Mucosa of descending colon (tissue), 3 donors: ENCODE results near the gene TNFRSF25. TPM values are rescaled to one million over a fixed set of nuclear protein-coding genes. Genes with fewer than 3 reads are reported as not detected.

Experiments used
- ATAC-seq: fragments of 200-7000 bp; cut with Tn5 transposase; one replicate; pipeline ENCODE4 v1.9.1; 2020; ENCODE audit warnings: mild to moderate bottlenecking, moderate library complexity
- DNase-seq, 3 donors: peaks; one replicate each; pipeline ENCODE4 v3.0.0-alpha.2; 2020
- H3K36me3 ChIP-seq: fragments of 200-600 bp; one replicate; pipeline ENCODE4 v1.8.0; 2021; ENCODE audit warnings: low read depth, mild to moderate bottlenecking
- H3K4me1 ChIP-seq: fragments of 200-600 bp; one replicate; pipeline ENCODE4 v1.8.0; 2021; ENCODE audit warnings: low read depth, mild to moderate bottlenecking
- H3K4me3 ChIP-seq: fragments of 200-600 bp; one replicate; pipeline ENCODE4 v1.8.0; 2021; ENCODE audit warnings: mild to moderate bottlenecking
- H3K9me3 ChIP-seq: fragments of 200-600 bp; one replicate; pipeline ENCODE4 v1.8.0; 2021; ENCODE audit warnings: mild to moderate bottlenecking
- intact Hi-C, 2 donors: fragments of 100-400 bp; cut with DNase I in 1 of 2; cut with micrococcal nuclease in 1 of 2; formaldehyde crosslinking; loops; one replicate each; pipeline versions ENCODE4 v1.11.0 to v1.11.1; 2022; cut with DNase I, micrococcal nuclease
- total RNA-seq, 3 donors: library from RNA; stranded (reverse); fragmentation: NEBNext Ultra II Directional in 2 of 3; extraction: Animal tissue kit (Norgen Biotek cat#: 25700) in 2 of 3; gene quantifications; one replicate each; pipeline versions ENCODE4 v1.2.1 to v1.2.4, GENCODE V29; 2021 to 2023
- TF ChIP-seq, protein P1 (sequence below): fragments of 200-600 bp; IDR thresholded peaks from one replicate; pipeline ENCODE4 v1.8.0; 2022; ENCODE audit warnings: antibody characterized with exemption, mild to moderate bottlenecking
- donor health status: DM: no; HTN: no; CAD: no; lungs with moderate emphysema.
- donor health status: DM: no; HTN: no; CAD: no.
- donor health status: DM: no; HTN: yes; CAD: no.

TNFRSF25 gene
- total RNA-seq, 3 donors from 2014 or later: 18.3 to 45.1 (median 35.3) TPM

DNA sequence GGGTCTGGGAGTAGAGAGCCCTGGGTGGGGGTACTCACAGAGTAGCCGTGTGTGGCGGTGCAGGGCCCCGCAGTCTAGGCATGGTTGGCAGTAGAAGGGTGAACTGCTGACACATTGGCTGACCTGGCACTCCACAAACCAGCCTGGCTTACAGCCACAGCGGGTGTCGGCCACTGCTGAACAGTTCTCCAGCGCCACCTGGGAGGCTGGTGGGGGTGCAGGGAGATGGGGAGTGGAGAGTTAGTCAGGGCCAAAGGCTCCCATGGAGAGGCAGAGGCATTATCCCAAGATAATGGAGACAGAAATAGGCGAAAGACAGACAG is 1.5 kb downstream of the TNFRSF25 start:
- H3K4me3 ChIP-seq: no peak overlapping the region
- intact Hi-C loops: no loop called here
- TF ChIP-seq, protein P1, sequence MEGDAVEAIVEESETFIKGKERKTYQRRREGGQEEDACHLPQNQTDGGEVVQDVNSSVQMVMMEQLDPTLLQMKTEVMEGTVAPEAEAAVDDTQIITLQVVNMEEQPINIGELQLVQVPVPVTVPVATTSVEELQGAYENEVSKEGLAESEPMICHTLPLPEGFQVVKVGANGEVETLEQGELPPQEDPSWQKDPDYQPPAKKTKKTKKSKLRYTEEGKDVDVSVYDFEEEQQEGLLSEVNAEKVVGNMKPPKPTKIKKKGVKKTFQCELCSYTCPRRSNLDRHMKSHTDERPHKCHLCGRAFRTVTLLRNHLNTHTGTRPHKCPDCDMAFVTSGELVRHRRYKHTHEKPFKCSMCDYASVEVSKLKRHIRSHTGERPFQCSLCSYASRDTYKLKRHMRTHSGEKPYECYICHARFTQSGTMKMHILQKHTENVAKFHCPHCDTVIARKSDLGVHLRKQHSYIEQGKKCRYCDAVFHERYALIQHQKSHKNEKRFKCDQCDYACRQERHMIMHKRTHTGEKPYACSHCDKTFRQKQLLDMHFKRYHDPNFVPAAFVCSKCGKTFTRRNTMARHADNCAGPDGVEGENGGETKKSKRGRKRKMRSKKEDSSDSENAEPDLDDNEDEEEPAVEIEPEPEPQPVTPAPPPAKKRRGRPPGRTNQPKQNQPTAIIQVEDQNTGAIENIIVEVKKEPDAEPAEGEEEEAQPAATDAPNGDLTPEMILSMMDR: no peak
- DNase-seq (peak; percentile 76 to 83 (median 78)), ATAC-seq (peak; percentile 62)
- no peaks in the 10 kb centered on the region for H3K36me3 ChIP-seq
- H3K9me3 ChIP-seq: no peaks in the 10 kb centered on the region
- H3K4me1 ChIP-seq: no peaks in the 10 kb centered on the region

DNA sequence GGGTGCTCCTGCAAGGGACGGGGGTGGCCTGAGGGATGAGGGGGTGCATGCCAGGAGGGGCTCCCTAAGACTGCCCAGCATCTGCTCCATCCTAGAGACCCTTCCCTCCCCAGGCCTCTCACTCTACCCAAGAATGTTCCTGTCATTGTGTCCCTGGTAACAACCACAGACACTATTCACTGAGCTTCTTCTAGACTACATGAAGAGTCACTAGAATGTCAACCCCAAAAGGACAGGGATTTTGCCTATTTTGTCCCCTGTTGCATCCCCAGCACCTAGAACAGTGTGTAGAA is 2.9 kb downstream of the TNFRSF25 start:
- ATAC-seq: no peak
- H3K36me3 ChIP-seq: no peaks in the 10 kb centered on the region
- TF ChIP-seq, protein P1: no peak
- H3K4me3 ChIP-seq: no peak overlapping the region
- intact Hi-C loops: no loop called here
- H3K4me1 ChIP-seq: no peaks in the 10 kb centered on the region
- H3K9me3 ChIP-seq: no peaks in the 10 kb centered on the region
- DNase-seq: no peak

- no peak overlapping the region for H3K4me3 ChIP-seq
Measured at GRCh38 chr1:6462412-6463119, 3.4 kb downstream of the TNFRSF25 start.

DNA sequence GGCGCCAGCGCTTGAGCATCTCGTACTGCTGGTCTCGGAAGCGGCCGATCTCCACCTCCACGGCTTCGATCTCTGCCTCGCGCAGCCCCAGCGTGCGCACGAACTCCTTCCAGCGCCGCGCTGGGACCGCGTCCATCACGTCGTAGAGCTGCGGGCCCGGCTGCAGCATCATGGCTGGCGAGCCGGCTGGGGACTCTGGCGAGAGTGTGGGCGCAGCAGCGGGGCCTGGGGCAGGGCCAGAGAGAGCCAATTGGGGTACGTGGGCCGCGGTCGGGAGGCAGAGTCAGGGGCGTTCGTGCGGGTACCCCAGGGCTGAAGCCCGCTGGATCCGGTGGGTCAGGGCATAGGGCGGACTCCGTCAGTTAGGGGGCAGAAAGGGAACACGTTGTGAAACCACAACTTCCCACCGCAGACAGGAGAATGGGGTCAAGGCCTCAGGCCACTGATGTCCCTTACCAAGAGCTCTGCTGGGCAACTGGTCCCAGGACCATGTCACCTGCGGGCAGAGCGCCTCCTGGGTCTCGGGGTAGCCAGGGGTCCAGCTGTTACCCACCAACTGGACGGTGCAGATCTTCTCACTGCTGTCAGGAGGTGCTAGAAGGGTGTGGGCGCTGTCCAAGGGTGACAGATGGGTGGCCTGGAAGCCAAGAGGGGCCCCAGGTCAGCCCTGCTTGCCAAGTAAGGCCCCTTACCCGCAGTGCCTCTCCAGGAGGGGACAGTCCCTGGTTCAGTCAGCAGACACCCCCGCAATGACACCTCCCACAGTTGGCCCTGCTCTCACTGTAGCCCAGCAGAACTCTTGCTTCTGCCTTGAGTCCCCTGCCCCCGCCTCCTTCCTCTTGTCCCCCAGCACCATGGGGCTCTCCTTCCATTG is 4.2 kb downstream of the TNFRSF25 start:
- no peak overlapping the region for H3K4me3 ChIP-seq

More at GRCh38 chr1:6462412-6463119, 3.4 kb downstream of the TNFRSF25 start:
- TF ChIP-seq, protein P1: no peak
- H3K9me3 ChIP-seq: no peaks in the 10 kb centered on the region
- ATAC-seq (no peak), DNase-seq (no peak)
- intact Hi-C loops: no loop called here
- H3K36me3 ChIP-seq: no peaks in the 10 kb centered on the region
- no peaks in the 10 kb centered on the region for H3K4me1 ChIP-seq

DNA sequence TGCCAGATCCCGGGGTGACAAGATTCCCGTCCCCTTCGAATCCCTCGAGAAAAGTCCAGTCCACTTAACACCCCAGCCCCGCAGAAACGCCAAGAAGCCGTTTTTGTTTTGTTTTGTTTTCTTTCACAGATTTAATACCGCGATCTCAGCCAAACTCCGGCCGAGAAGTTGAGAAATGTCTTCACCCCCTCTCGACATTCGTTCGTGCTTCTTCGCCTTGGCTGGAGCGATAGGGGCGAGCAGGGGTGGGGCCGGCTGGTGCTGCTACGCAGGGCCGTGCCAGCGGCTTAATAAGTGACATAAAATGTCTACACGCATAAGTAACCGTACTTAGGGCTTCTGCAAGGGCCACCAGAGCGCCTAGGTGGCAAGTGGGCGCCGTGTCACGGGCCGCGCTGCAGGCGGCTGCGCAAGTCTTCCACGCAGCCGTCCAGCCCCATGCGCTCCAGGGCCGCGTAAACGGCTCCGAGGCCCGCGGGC is 4.9 kb downstream of the TNFRSF25 start:
- ATAC-seq: no peak
- TF ChIP-seq, protein P1: no peak
- no peak overlapping the region for H3K4me3 ChIP-seq
- H3K9me3 ChIP-seq: no peaks in the 10 kb centered on the region
- no peaks in the 10 kb centered on the region for H3K4me1 ChIP-seq
- DNase-seq: peak in 1 of 3 donors; percentile 49
- H3K36me3 ChIP-seq: no peaks in the 10 kb centered on the region
- intact Hi-C loops: no loop called here

More for the DNA sequence above, 4.2 kb downstream of the TNFRSF25 start:
- intact Hi-C loops: no loop called here
- H3K36me3 ChIP-seq: no peaks in the 10 kb centered on the region
- no peaks in the 10 kb centered on the region for H3K4me1 ChIP-seq
- ATAC-seq (no peak), DNase-seq (peak in 1 of 3 donors; percentile 53)
- TF ChIP-seq, protein P1: no peak
- H3K9me3 ChIP-seq: no peaks in the 10 kb centered on the region
